H1 (cell line): ENCODE data around the gene KTN1. TPM values are rescaled to one million over a fixed set of nuclear protein-coding genes. Genes with fewer than 3 reads are reported as not detected.

ENCODE experiments used
- CTCF ChIA-PET: fragments of 300-600 bp; sonication (Branson Sonifier 250); formaldehyde crosslinking; loops from one replicate; lab custom pipeline; 2021; ENCODE audit not compliant: partially characterized antibody; lab: Charles Lee
- POLR2A ChIA-PET: fragments of 300-600 bp; sonication (Branson Sonifier 250); formaldehyde crosslinking; loops from one replicate; lab custom pipeline; 2021; ENCODE audit warnings: inconsistent platforms; ENCODE audit not compliant: partially characterized antibody; lab: Charles Lee
- DNase-seq, 2 experiments: peaks; one replicate each; pipeline versions ENCODE4 v3.0.0 to v3.0.0-alpha.2; 2010 to 2022; ENCODE audit warnings: low spot score in 2 of 2, low read depth in 1 of 2, mixed read lengths in 1 of 2
- FAIRE-seq: peaks from 2 replicates; lab custom pipeline; 2011; peaks lifted over from hg19 to GRCh38; lab: Jason Lieb, UNC
- H2AFZ ChIP-seq: 2 replicates; pipeline ENCODE4 v1.8.1; 2012; ENCODE audit warnings: low read length, inconsistent platforms
- H2AK5ac ChIP-seq: 2 replicates; pipeline ENCODE4 v1.6.1; 2013; ENCODE audit warnings: low read depth, low read length
- H2BK120ac ChIP-seq: replicated peaks from 2 replicates; pipeline ENCODE3; 2013; ENCODE audit warnings: low read depth, low read length, inconsistent platforms
- H2BK12ac ChIP-seq: 2 replicates; pipeline ENCODE4 v1.6.1; 2013; ENCODE audit warnings: low read depth, low read length
- H2BK15ac ChIP-seq: 2 replicates; pipeline ENCODE4 v1.6.1; 2013; ENCODE audit warnings: low read length
- H2BK20ac ChIP-seq: 2 replicates; pipeline ENCODE4 v1.6.1; 2013; ENCODE audit warnings: low read length
- H2BK5ac ChIP-seq: 2 replicates; pipeline ENCODE4 v1.6.1; 2013; ENCODE audit warnings: low read depth, low read length
- H3K14ac ChIP-seq: 2 replicates; pipeline ENCODE4 v1.6.1; 2013; ENCODE audit warnings: inconsistent platforms; ENCODE audit not compliant: insufficient read length
- H3K18ac ChIP-seq: 2 replicates; pipeline ENCODE4 v1.6.1; 2013; ENCODE audit warnings: low read length; ENCODE audit errors: extremely low read depth
- H3K23ac ChIP-seq: 2 replicates; pipeline ENCODE4 v1.6.1; 2013; ENCODE audit warnings: inconsistent platforms; ENCODE audit not compliant: insufficient read length
- H3K23me2 ChIP-seq: 2 replicates; pipeline ENCODE4 v1.6.1; 2013; ENCODE audit warnings: low read depth, low read length
- H3K27ac ChIP-seq: 2 replicates; pipeline ENCODE4 v1.6.1; 2011; ENCODE audit warnings: low read depth, low read length, inconsistent platforms
- H3K27me3 ChIP-seq, 4 experiments: replicated peaks in 1 of 4; 1 replicate in 1 of 4; 2 replicates in 3 of 4; pipeline versions ENCODE4 v1.6.1 to v1.8.1; 2011 to 2013; ENCODE audit warnings: low read length in 3 of 4, mild to moderate bottlenecking in 3 of 4, inconsistent platforms in 2 of 4, mixed read lengths in 2 of 4, moderate library complexity in 1 of 4; ENCODE audit not compliant: control insufficient read depth in 3 of 4, insufficient read depth in 3 of 4; ENCODE audit errors: extremely low read depth in 1 of 4
- H3K36me3 ChIP-seq, 4 experiments: 2 replicates each; pipeline versions ENCODE4 v1.6.1 to v1.8.1; 2011 to 2013; ENCODE audit warnings: mild to moderate bottlenecking in 4 of 4, low read length in 3 of 4, moderate library complexity in 2 of 4, control low read depth in 1 of 4, inconsistent platforms in 1 of 4; ENCODE audit not compliant: insufficient read depth in 4 of 4, control insufficient read depth in 2 of 4
- H3K4ac ChIP-seq: replicated peaks from 2 replicates; pipeline ENCODE3; 2013; ENCODE audit warnings: low read length, low read depth, mixed read lengths, inconsistent platforms; ENCODE audit not compliant: insufficient read length
- H3K4me1 ChIP-seq, 4 experiments: replicated peaks in 1 of 4; 1 replicate in 1 of 4; 2 replicates in 3 of 4; pipeline versions ENCODE4 v1.6.1 to v1.8.1; 2011 to 2013; ENCODE audit warnings: low read length in 3 of 4, inconsistent platforms in 2 of 4, mixed read lengths in 1 of 4; ENCODE audit not compliant: insufficient read depth in 4 of 4, control insufficient read depth in 3 of 4
- H3K4me2 ChIP-seq, 2 experiments: 2 replicates each; pipeline versions ENCODE4 v1.6.1 to v1.8.1; 2011 to 2013; ENCODE audit warnings: low read depth in 2 of 2, low read length in 2 of 2, control low read depth in 1 of 2, inconsistent platforms in 1 of 2, mild to moderate bottlenecking in 1 of 2; ENCODE audit not compliant: insufficient read depth in 1 of 2
- H3K4me3 ChIP-seq, 4 experiments: fragments of 200-600, 300-600 bp in 1 of 4; sonication (generic), shearing (Covaris generic), sonication (Bioruptor Twin) in 1 of 4; 2 replicates each; pipeline versions ENCODE4 v1.5.1 to v1.8.1; 2011 to 2016; ENCODE audit warnings: low read length in 4 of 4, low read depth in 3 of 4, control low read depth in 2 of 4, inconsistent platforms in 2 of 4, mild to moderate bottlenecking in 2 of 4, mixed read lengths in 1 of 4, moderate library complexity in 1 of 4; ENCODE audit not compliant: insufficient read depth in 2 of 4; ENCODE audit errors: extremely low read depth in 1 of 4
- H3K56ac ChIP-seq: replicated peaks from 2 replicates; pipeline ENCODE3; 2013; ENCODE audit warnings: low read depth, mild to moderate bottlenecking, mixed read lengths, low read length, inconsistent platforms; ENCODE audit not compliant: insufficient read length
- H3K79me1 ChIP-seq: 2 replicates; pipeline ENCODE4 v1.6.1; 2013; ENCODE audit warnings: low read depth, low read length, control low read depth
- H3K79me2 ChIP-seq, 2 experiments: 2 replicates each; pipeline versions ENCODE4 v1.6.1 to v1.8.1; 2012 to 2013; ENCODE audit warnings: low read length in 2 of 2, mild to moderate bottlenecking in 2 of 2, inconsistent platforms in 1 of 2; ENCODE audit not compliant: insufficient read depth in 2 of 2, control insufficient read depth in 1 of 2
- H3K9ac ChIP-seq, 4 experiments: replicated peaks in 1 of 4; 1 replicate in 1 of 4; 2 replicates in 3 of 4; pipeline versions ENCODE4 v1.6.1 to v1.8.1; 2011 to 2013; ENCODE audit warnings: low read depth in 3 of 4, low read length in 3 of 4, control low read depth in 2 of 4, mild to moderate bottlenecking in 2 of 4, moderate library complexity in 2 of 4, inconsistent platforms in 1 of 4; ENCODE audit errors: extremely low read depth in 1 of 4
- H3K9me3 ChIP-seq, 2 experiments: 2 replicates each; pipeline versions ENCODE4 v1.6.1 to v1.8.1; 2012 to 2013; ENCODE audit warnings: mild to moderate bottlenecking in 2 of 2, moderate library complexity in 2 of 2, control low read depth in 1 of 2, inconsistent platforms in 1 of 2, low read depth in 1 of 2, low read length in 1 of 2, mixed read lengths in 1 of 2; ENCODE audit not compliant: insufficient read depth in 2 of 2
- H4K20me1 ChIP-seq, 2 experiments: replicated peaks in 1 of 2; 2 replicates each; pipeline versions ENCODE3 to v1.8.1; 2011 to 2013; ENCODE audit warnings: inconsistent platforms in 2 of 2, low read length in 2 of 2, mild to moderate bottlenecking in 1 of 2; ENCODE audit not compliant: insufficient read depth in 2 of 2, control insufficient read depth in 1 of 2
- H4K5ac ChIP-seq: 2 replicates; pipeline ENCODE4 v1.6.1; 2013; ENCODE audit warnings: low read length, low read depth, mixed read lengths, inconsistent platforms; ENCODE audit not compliant: insufficient read length
- H4K8ac ChIP-seq: 2 replicates; pipeline ENCODE4 v1.8.0; 2013; ENCODE audit warnings: mild to moderate bottlenecking, moderate library complexity, low read length, inconsistent platforms; ENCODE audit not compliant: insufficient read depth; ENCODE audit errors: extremely low read depth
- H4K91ac ChIP-seq: replicated peaks from 2 replicates; pipeline ENCODE3; 2013; ENCODE audit warnings: low read length, mixed read lengths, inconsistent platforms; ENCODE audit not compliant: insufficient read length
- HDAC2 ChIP-seq, 2 experiments: fragments of 300-600 bp in 1 of 2; sonication (generic) in 1 of 2; IDR thresholded peaks; 2 replicates each; pipeline ENCODE4 v1.6.1; 2011 to 2012; ENCODE audit warnings: low read depth in 2 of 2, low read length in 2 of 2, mild to moderate bottlenecking in 2 of 2, moderate library complexity in 2 of 2, borderline replicate concordance in 1 of 2, inconsistent platforms in 1 of 2
- JUN ChIP-seq: IDR thresholded peaks from 2 replicates; pipeline ENCODE4 v1.6.1; 2011; ENCODE audit warnings: low read depth, mild to moderate bottlenecking, improper control_type of control experiment, low read length
- KDM4A ChIP-seq: IDR thresholded peaks from one replicate; pipeline ENCODE4 v1.7.1; 2012; ENCODE audit warnings: low read depth, mild to moderate bottlenecking, moderate library complexity, low read length, inconsistent platforms; ENCODE audit not compliant: severe bottlenecking
- MAFK ChIP-seq: IDR thresholded peaks from 2 replicates; pipeline ENCODE4 v1.6.1; 2012; ENCODE audit warnings: low read depth, mild to moderate bottlenecking, improper control_type of control experiment, low read length
- POU5F1 ChIP-seq: IDR thresholded peaks from 2 replicates; pipeline ENCODE4 v1.6.1; 2011; ENCODE audit warnings: low read depth, mild to moderate bottlenecking, low read length, moderate library complexity
- SRF ChIP-seq: IDR thresholded peaks from 2 replicates; pipeline ENCODE4 v1.6.1; 2011; ENCODE audit warnings: mild to moderate bottlenecking, low read depth, low read length, moderate library complexity
- TBP ChIP-seq: IDR thresholded peaks from 2 replicates; pipeline ENCODE4 v1.6.1; 2011; ENCODE audit warnings: low read depth, low read length, improper control_type of control experiment
- polyA plus RNA-seq, 7 experiments: library from polyadenylated mRNA; depleted of rRNA in 3 of 7; stranded (reverse) in 5 of 7; unstranded in 2 of 7; fragments of >200 nt in 5 of 7; fragments of 200-250 nt in 2 of 7; gene quantifications; 1 replicate in 5 of 7; 2 replicates in 1 of 7; 4 replicates in 1 of 7; pipeline versions ENCODE4 v1.2.1 to v1.2.3, GENCODE V29; 2011 to 2013; ENCODE audit warnings: missing spikeins in 2 of 7, mixed read lengths in 2 of 7
- total RNA-seq: library from RNA; stranded (reverse); fragmentation: NEBNext Ultra II Directional; extraction: Animal tissue kit (Norgen Biotek cat#: 25700); gene quantifications from 2 replicates; pipeline ENCODE4 v1.2.1, GENCODE V29; 2021
- TF ChIP-seq, protein P1 (sequence below): IDR thresholded peaks from 2 replicates; pipeline ENCODE4 v1.6.1; 2012; ENCODE audit warnings: inconsistent platforms

The KTN1 gene
- total and polyA plus RNA-seq, 2 of the 8 experiments (the other 6 are each of a cell fraction or from before 2014, with no cell fraction given) = 15.4 to 151 TPM

DNA sequence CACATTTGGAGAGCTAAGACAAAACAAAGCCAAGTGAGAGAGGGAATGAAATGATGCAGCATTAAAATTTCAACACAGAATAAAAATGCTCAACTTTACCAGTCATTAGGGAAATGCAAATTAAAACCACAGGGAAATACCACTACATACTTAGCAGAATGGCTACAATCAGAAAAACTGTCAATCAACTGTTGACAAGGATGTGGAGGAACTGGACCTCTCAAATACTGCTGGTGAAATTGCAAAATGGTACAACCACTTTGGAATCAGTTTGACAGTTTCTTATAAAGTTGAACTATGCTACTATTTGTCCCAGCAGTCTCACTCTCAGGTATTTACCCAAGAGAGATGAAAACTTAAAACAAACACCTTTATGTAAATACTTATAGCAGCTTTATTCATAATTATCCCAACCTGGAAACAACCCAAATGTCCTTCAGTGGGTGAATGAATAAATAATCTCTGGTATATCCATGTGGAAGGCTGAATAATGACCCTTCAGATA lies 43.8 kb upstream of the KTN1 start:
- H3K4me1 ChIP-seq = no peaks in the 10 kb centered on the region
- H3K4me2 ChIP-seq = no peak overlapping the region
- H2AFZ ChIP-seq = no peak overlapping the region
- H3K56ac ChIP-seq = no peak overlapping the region
- no peak overlapping the region for H3K27ac ChIP-seq
- TF ChIP-seq POU5F1 (no peak), TBP (no peak), HDAC2 (IDR thresholded peaks at IDR 0.05; ENCODE audit: borderline replicate concordance in 1 of 2, low read depth in 2 of 2, low read length in 2 of 2) (no peak), JUN (no peak), KDM4A (no peak), SRF (no peak), MAFK (no peak)
- TF ChIP-seq, protein P1, sequence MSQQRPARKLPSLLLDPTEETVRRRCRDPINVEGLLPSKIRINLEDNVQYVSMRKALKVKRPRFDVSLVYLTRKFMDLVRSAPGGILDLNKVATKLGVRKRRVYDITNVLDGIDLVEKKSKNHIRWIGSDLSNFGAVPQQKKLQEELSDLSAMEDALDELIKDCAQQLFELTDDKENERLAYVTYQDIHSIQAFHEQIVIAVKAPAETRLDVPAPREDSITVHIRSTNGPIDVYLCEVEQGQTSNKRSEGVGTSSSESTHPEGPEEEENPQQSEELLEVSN = no peak
- no peak overlapping the region for H2BK5ac ChIP-seq
- H2BK12ac ChIP-seq = no peak overlapping the region
- H2BK15ac ChIP-seq = no peak overlapping the region
- H3K9me3 ChIP-seq = peaks cover 5 to 6% of the 10 kb centered on the region in 2 experiments; a peak in 3 of 4 replicates
- no peak overlapping the region for H3K4ac ChIP-seq
- no peak overlapping the region for H2BK120ac ChIP-seq
- H2AK5ac ChIP-seq = no peak overlapping the region
- no peak overlapping the region for H2BK20ac ChIP-seq
- POLR2A ChIA-PET = interaction anchor here (0.7 kb wide), 1 partner anchor 45 kb away, joined by 3 read pairs; no protein-coding TSS in a partner anchor
- FAIRE-seq (no peak), DNase-seq (no peak)
- H3K4me3 ChIP-seq = no peak overlapping the region
- H4K5ac ChIP-seq = no peak overlapping the region
- no peaks in the 10 kb centered on the region for H3K23me2 ChIP-seq
- no peaks in the 10 kb centered on the region for H3K27me3 ChIP-seq
- no peaks in the 10 kb centered on the region for H3K36me3 ChIP-seq
- H3K9ac ChIP-seq = no peak overlapping the region
- CTCF ChIA-PET = interaction anchor here (0.6 kb wide), 1 partner anchor 40 kb away, joined by 3 read pairs; no protein-coding TSS in a partner anchor
- no peak overlapping the region for H3K14ac ChIP-seq
- no peaks in the 10 kb centered on the region for H3K79me2 ChIP-seq
- no peak overlapping the region for H4K91ac ChIP-seq
- H3K23ac ChIP-seq = no peak overlapping the region
- H3K79me1 ChIP-seq = no peaks in the 10 kb centered on the region
- no peak overlapping the region for H4K8ac ChIP-seq
- no peaks in the 10 kb centered on the region for H4K20me1 ChIP-seq
- H3K18ac ChIP-seq = no peak overlapping the region
